Fibroblast of the aortic adventitia (primary cell): ENCODE data around the gene PKMYT1. TPM values are rescaled to one million over a fixed set of nuclear protein-coding genes. Genes with fewer than 3 reads are reported as not detected.

Experiments used
- DNase-seq: peaks from one replicate; pipeline ENCODE4 v3.0.0-alpha.2; 2010; ENCODE audit warnings: low read depth
- H3K4me3 ChIP-seq: 2 replicates; pipeline ENCODE4 v1.5.1; 2011; ENCODE audit warnings: low read depth, mild to moderate bottlenecking, control low read depth, low read length, moderate library complexity
- total RNA-seq: library from RNA; depleted of rRNA; stranded (reverse); fragments of >200 nt; gene quantifications from 2 replicates; pipeline ENCODE4 v1.2.3, GENCODE V29; 2012; ENCODE audit warnings: low replicate concordance
- TF ChIP-seq, protein P1 (sequence below): IDR thresholded peaks from 2 replicates; pipeline ENCODE4 v1.5.1; 2011; ENCODE audit warnings: mild to moderate bottlenecking, low read length, control low read depth, inconsistent platforms; ENCODE audit not compliant: insufficient read depth

Gene PKMYT1
- total RNA-seq, 1 donor, result 24.5 TPM

GRCh38 chr16:2982402-2982801 lies 2.2 kb upstream of the PKMYT1 start:
- TF ChIP-seq, protein P1, sequence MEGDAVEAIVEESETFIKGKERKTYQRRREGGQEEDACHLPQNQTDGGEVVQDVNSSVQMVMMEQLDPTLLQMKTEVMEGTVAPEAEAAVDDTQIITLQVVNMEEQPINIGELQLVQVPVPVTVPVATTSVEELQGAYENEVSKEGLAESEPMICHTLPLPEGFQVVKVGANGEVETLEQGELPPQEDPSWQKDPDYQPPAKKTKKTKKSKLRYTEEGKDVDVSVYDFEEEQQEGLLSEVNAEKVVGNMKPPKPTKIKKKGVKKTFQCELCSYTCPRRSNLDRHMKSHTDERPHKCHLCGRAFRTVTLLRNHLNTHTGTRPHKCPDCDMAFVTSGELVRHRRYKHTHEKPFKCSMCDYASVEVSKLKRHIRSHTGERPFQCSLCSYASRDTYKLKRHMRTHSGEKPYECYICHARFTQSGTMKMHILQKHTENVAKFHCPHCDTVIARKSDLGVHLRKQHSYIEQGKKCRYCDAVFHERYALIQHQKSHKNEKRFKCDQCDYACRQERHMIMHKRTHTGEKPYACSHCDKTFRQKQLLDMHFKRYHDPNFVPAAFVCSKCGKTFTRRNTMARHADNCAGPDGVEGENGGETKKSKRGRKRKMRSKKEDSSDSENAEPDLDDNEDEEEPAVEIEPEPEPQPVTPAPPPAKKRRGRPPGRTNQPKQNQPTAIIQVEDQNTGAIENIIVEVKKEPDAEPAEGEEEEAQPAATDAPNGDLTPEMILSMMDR, result no peak
- H3K4me3 ChIP-seq, result no peak overlapping the region
- DNase-seq, result no peak

DNA sequence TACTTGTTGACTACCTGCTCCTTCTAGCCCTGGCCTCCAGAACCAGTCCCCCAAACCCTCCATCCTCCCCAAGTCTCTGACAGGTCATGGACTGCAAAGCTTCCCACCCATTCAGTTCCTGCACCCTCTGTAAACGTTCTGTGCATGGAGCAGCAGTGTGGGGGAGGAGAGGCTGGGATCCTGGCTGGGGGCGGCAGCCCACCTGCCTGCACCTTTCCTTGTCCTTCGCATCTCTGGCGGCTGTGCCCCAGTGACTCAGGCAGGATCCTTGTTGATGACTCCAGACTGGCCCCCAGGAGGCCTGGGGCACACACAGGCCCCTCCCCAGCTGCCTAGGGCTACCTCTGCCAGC lies 1.6 kb upstream of the PKMYT1 start:
- no peak for DNase-seq
- H3K4me3 ChIP-seq, result no peak overlapping the region
- TF ChIP-seq, protein P1, result no peak

DNA sequence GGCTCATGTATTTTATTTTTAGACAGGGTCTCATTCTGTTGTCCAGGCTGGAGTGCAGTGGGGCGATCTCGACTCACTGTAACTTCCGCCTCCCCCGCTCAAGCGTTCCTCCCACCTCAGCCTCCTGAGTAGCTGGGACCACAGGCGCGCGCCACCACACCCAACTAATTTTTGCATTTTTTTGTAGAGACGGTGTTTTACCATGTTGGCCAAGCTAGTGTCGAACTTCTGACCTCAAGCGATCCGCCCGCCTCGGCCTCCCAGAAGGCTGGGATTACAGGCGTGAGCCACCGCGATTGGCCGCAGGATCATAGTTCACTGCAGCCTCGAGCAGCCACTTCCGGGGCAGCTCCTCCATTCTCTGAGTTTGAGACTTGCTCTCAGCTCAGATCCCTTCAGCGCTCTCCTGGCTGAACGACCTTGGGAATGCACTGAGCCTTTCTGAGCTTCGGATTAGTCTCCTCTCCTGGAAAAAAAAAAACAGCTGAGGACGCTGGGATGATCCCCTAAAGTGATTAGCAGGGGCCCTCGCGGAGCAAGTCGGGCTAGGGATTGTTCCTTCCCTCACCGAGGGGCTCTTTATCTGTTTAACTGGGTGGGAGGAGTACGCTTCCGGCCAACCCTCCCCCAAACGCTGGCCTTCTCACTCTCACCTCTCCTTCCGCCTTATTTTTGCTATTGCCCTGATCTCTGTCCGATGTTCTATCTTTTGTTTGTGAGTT lies 1.1 kb upstream of the PKMYT1 start:
- TF ChIP-seq, protein P1, result no peak
- no peak overlapping the region for H3K4me3 ChIP-seq
- no peak for DNase-seq

DNA sequence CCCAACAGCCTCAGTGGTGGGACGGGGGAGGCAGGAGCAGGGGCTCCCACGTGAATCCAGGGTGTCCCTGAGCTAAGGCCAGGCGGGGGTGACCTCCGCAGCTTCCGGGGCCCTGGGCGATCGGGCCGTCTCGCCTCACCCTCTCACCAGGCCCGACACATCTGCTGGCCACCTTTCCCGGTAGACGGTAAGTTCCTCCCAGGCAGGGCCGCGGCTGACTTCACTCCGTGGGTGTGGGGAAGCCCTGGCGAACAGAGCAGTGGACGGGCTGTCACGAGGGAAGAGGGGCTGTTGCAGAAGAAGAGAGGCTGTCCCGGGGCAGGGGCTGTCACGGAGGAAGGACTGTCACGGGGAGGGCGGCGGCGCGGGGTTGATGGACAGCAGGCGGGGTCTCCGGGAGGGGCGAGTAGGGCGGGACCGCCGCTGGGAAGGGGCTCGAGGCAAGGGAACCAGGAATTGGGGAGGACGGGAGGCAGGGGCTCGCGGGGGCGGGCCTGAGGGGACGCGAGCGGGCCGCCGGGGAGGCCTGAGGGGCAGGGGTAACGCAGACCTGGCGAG lies 498 bp downstream of the PKMYT1 start:
- peak overlapping the region; percentile 75 for H3K4me3 ChIP-seq
- TF ChIP-seq, protein P1, result no peak
- no peak for DNase-seq

DNA sequence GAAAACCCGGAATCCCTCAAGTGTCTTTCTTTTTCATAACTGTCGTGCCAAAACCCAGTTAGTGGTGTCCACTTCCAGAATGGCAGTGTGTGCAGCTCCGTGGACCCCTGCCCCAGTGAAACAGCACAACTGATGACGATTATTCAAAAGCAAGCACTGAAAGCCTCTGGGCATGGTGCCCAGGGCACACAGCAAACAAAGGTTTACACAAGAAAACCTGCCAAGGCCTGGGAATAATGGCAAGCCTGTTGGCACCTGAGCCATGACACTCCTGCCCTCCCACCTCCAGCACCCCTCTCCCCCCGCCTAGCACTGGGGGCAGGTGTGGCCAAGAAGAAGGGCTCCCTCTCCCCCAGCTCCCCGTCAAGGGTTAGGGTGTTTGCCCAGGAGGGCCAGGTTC lies 2.8 kb downstream of the PKMYT1 start:
- TF ChIP-seq, protein P1, result no peak
- no peak overlapping the region for H3K4me3 ChIP-seq
- DNase-seq, result no peak

GRCh38 chr16:2976673-2977072 lies 3.6 kb downstream of the PKMYT1 start:
- no peak for DNase-seq
- TF ChIP-seq, protein P1, result no peak
- no peak overlapping the region for H3K4me3 ChIP-seq

DNA sequence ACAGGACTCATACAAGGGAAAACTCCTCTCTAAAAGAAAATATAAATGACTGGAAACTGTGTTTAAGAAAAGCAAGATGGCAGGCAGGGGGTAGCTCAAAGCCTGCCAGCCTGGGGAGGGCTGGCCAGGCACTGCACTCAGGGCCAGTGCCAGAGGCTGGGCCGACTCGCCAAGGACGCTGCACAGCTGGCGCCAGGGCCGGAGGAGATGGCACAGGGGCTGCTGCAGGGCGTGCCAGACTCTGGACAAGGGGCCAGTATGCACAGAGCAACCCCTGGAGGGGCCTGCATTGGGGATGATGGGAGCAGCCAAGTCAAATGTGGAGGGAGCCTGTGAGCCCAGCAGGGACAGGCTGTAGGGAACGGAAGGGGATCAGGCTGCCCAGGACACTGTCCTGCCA lies 4.0 kb downstream of the PKMYT1 start:
- DNase-seq, result no peak
- H3K4me3 ChIP-seq, result no peak overlapping the region
- TF ChIP-seq, protein P1, result no peak
